HG03025 (cell line): ENCODE data around the gene HDAC4.

Experiments used
- ATAC-seq: cut with Tn5 transposase; IDR thresholded peaks from one replicate; pipeline ENCODE4 v1.9.1; 2021; ENCODE audit warnings: mild to moderate bottlenecking, moderate library complexity; ENCODE audit not compliant: unreplicated experiment, low FRiP score

HDAC4 gene

GRCh38 chr2:239106314-239106908, 294.4 kb downstream of the HDAC4 start:
- ATAC-seq = no peak

- ATAC-seq = no peak
Observed at GRCh38 chr2:239105234-239105633, 295.6 kb downstream of the HDAC4 start.

- no peak for ATAC-seq
Observed at GRCh38 chr2:239104800-239105199, 296.0 kb downstream of the HDAC4 start.

DNA sequence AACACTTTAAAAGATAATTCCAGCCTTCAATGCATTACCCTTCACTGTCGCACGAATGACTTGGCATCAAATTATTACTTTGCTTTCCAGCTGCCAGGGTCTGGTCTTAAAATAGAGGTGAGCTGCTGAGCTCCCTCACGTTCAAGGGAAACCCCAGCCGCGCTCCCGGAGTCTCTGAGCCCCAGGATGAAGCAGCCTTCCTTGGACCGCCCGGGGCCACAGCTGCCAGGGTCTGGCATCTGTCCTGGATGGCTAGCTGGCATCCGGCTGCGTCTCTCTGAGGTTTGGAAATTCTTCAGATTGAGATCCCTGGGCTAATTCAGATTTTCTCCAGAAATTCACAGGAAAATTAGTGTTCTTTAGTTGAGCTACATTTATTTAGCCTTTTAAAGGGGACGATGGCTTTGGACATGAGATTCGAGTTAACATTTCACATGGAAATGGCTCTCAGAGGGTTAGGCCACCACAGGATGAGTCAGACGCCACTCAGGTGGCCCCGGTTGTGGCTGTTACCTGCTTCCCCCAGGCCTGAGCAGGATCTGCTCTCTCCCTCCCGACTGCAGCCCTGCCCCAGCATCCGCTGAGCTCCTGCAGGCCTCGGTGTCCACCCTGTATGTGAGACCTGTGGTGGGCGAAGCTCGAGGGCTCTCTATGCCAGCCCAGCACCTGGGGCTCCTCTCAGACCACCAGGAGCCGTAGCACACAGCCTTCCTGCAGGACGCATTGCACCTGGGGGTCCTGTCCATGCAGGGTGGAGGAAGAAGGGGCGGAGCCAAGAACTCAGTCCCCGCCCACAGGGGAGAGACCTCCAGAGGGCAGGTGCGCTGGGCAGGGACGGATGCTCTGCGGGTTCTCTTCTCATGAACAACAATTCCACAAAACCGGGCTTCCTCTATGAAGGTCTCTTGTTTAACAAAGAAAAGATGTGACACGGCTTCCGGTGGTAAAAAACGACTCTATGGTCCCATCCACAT, 297.4 kb downstream of the HDAC4 start:
- ATAC-seq = no peak

DNA sequence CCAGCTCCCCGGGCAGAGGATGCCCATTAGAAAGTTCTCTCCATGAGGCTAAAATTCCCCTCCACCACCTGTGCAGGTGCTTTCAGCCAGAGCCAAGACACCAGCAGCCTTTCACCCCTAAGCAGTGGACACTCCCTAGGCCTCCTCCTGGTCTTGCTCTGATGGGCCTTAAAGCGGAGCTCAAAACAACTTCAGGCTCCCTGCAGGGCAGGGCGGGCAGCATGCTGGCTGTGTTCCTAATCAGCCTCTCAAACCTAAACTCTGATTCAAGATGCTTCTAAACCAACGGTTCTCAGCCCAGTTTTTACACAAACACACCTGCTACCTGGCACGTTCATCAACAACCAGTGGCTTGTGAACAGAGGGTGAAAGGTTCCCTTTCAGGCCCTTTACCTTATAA, 298.6 kb downstream of the HDAC4 start:
- no peak for ATAC-seq

GRCh38 chr2:239101807-239102206, 299.0 kb downstream of the HDAC4 start:
- ATAC-seq = no peak

DNA sequence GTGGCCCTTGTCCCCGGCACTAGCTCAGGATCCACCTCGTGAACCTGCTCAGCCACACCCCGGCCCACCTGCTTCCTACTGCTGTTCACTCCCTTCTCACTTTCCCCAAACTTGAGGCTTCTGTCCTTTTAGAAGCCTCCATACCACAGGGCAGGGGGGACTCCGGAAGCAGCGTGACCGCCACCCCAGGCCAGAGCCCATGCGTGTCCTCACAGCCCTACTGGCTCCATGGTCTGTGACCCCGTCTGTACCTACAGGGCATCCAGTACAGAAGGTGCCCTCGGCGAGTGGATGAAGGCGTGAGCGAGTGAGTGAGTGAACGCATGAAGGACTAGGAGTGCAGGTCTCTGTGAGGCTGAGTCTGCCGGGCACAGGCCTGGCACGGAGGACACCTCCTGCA, 299.7 kb downstream of the HDAC4 start:
- no peak for ATAC-seq

DNA sequence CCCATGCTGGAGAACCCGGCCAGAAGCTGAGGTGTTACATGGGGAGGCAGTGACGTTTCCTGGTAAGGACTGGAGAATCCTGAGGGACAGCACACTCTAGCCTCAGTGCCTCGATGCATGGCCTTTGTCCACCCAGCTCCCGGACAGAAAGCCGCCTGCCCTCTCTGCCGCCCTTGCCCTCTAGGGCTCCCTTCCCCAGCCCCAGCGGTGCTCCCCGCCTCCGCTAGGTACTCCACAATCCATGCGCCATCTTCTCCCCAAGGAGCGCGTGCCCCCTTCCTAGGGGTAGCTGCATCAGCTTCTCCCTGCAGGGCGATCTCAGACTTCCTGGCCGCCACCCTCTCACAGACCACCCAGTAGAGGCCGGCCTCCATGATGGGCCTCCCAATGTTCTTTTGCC, 301.3 kb downstream of the HDAC4 start:
- ATAC-seq = no peak

GRCh38 chr2:239098288-239098970, 302.4 kb downstream of the HDAC4 start:
- no peak for ATAC-seq

GRCh38 chr2:239097428-239097696, 303.5 kb downstream of the HDAC4 start:
- ATAC-seq = no peak

DNA sequence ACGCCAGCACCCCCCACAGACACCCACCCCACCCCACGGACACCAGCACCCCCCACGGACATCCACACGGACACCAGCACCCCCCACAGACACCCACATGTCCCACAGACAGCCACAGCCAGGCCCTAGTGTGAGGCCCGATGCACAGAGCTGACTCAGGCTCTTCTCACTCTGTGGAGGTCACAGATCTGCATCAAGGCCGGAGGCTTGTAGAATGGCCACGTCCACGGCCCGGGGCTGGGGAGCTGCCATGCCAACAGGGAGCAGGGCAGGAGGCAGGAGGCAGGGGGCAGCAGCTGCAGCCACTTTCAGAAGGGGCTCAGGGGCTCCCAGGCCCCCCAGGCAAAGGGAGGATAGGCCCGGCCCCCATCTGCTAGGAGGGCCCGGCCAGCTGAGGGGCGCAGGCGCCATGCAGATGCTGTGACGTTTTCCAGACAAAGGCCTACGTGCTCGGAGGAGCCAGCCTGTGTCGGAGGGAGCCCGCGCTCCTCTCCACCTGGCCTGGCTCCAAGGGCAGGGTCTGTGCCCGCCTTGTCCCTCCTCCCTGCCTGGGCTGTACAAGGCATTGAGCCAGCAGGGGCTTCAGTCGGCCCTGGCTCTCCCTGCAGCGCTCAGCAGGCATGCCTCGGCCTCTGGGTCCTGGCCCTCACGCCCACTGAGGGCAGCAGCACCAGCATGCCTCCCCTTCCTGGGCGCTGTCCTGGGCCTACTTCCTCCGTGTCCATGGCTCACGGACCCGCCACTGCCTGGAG, 304.0 kb downstream of the HDAC4 start:
- ATAC-seq = no peak

DNA sequence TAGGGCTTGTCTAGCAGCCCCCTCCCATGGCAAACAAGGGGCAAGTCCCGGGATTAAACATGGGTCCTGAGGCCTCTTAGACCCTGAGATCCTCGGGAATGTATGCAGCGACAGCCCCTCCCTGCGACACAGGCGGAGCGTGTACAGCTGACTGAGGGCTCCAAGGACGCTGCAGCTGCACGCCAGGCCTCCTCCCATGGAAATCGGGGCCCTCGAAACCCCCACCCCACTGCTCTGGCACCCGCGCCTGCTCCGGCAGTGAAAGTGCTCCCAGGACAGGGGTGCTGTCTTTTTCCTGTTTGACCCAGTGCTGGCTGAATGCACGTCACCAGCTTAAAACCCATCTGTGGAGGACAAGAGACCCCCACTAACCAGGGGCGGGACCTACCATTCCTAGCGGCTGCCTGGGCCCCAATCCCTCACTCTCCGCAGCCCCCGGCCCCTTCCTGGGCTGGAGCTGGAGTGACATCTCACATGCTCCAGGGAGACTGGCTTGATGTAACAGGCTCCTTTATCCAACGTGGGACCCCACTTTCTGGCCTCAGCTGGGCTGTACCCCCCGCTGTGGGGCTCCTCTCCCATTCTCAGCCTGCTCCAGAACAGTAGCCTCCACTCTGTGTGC, 305.2 kb downstream of the HDAC4 start:
- ATAC-seq = no peak

DNA sequence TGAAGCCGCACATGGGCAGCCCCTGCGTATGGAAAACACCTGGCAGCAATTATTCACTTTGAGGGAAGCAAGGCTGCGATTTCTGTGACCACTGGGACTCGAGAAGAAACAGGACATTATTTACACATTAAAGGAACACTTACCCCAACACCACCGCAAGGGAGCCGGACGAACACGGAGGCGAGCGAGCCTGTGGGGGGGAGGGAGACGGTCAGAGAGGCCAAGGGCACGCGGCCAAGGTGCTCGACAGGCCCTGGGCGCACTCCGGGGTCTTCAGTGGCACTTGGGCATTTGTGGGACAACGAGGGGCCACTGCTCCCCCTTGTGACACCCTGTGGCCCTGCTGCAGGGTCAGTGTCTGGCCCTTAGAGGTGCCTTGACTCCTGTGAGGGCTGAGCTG, 306.0 kb downstream of the HDAC4 start:
- ATAC-seq = no peak

- ATAC-seq = no peak
Observed at GRCh38 chr2:239093952-239094351, 306.9 kb downstream of the HDAC4 start.

DNA sequence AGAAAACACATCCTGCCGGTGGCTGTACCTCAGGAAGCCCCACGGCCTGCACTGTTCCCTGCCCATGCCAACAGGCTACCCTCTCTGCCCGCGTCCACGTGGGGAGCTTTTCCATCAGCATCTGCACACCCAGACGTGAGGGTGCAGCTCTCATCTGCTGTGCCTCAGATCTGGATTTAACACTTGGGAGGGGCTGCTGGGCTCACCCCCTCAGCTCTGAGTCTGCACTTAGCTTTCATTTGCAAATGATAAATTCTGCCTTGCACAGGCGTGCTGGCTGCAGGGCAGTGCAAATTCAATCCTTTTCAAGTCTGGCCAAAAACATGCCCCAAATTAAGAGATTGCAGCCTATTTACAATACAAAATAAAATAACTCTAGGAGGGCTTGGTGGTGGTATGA, 307.3 kb downstream of the HDAC4 start:
- ATAC-seq = no peak

DNA sequence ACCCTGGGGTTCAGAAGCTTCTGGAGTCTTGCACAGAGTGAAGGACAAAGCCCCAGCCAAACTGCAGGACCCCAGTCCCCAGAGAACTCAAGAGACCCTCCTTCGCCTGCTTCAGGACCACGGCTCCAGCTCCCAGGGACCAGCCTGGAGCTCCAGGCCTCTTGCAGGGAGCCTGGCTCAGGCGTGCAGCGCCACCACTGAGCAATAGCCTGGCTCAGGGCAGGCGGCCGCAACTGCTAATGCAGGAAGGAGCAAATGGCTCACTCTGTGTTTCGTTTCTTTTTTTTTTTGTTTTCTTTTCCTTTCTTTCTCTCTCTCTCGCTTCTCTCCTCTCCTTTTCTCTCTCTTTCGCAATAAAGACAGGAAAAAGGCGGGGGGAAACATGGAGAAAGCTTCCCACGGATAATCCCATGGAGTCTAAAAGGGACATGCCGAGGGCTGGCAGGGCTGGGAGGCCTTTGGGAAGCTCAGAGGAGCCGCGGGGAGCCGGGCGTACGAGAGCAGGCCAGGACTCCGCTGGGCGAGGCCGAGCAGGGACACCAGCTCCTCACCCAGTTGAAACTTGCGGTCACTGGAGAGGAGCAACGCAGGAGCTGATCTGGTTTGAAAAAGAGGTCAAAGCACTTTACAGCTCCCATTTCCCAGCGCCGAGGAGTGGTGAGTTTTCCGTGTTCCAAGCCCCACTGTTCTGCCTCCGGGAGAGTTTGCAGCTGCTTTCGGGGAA, 308.1 kb downstream of the HDAC4 start:
- ATAC-seq = no peak

GRCh38 chr2:239089884-239090283, 310.9 kb downstream of the HDAC4 start:
- no peak for ATAC-seq

DNA sequence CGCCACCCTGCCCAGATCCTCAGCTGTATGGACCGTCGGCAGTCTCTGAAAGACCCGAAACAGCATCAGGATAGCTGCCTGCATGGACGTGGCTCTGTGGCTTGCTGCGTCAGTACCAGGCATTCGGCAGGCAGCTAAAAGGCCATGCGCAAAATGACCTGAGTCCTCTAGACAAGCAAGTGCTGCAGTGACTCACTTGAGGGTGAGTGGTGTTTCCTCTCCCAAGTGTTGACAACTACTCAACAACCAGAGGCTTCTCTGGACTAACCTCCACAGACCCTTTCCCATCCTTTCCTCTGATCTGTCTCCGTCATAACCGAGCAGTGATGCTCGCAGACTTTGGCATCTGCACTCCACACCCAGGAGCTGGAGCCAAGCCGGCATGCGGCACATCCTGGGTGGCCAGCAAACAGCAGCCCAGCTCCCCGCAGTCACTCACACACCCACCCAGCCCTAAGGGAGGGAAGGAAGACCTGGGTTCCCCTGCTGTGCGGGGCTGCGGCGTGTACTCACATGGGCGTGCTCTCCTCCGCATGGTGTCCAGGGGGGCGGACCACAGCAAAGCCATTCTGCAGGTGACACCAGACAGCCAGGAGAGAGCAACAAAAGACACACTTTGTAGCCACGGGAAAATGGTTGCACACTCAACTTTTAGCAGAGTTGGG, 313.6 kb downstream of the HDAC4 start:
- ATAC-seq = no peak

DNA sequence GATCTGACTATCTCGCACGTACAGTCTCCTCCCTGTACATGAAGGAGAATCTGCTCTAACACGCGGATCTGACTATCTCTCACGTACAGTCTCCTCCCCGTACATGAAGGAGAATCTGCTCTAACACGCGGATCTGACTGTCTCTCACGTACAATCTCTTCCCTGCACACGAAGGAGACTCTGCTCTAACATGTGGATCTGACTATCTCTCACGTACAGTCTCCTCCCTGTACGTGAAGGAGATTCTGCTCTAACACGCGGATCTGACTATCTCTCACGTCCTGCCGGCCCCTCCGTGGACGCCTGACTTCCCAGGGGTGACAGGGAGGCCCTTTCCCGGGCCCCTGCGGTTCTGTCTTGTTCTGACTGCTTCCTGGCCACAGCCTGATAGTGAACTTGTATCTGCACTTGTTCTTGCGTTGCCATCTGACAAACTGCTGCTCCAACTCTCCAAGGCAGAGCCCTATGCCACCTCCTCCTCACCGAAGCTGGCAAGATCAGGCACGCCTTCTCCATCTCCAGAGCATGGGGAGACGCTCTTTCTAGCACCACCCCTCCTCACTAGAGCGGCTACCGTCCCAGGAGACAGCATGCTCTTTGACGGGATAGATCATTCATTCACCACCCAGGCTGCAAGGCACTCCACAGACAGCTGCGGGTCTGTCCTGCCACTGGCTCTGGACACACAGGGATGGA, 314.3 kb downstream of the HDAC4 start:
- ATAC-seq = no peak
